Medulla oblongata (tissue), 1 donor: ENCODE data around the gene BTBD6.
"Not testable (repeated sequence)": the region's sequence is repeated elsewhere in the genome, so short reads cannot be mapped to it uniquely, and the experiment has no call there.

Experiments
- DNase-seq: peaks from one replicate; pipeline ENCODE4 v3.0.0-alpha.2; 2015; ENCODE audit errors: extremely low spot score

The BTBD6 gene

GRCh38 chr14:105269405-105269804, 21.1 kb downstream of the BTBD6 start:
- no peak for DNase-seq

DNA sequence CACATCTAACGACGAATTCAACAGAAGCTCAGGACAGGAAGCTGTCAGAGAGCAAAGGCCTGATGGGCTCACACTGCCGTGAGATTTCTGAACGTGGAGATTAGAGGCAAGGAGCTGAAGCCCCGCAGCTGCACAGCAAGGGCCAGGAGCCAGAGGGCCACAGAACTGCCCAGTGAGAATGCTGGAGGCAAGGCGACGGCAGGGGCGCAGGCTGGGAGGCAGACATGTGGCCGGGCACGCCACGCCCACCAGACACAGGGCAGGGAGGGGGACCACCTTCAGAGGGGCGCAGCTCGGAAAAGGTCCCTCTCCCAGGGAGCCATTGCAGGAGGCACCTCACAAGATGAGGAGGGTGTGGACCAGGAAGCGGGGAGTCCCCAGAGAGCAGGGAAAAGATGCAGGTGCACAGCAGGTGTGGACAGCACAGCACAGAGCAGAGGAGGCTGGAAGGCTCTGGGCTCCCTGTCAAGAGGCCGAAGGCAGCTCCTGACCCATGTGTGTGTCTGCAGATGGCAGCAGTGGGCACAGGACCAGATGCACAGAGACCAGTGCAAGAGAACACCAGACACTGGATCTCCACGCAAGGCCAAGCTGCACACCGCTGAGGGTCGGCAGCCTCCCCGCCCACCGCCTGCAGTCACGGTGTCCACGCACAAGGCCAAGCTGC, 23.0 kb downstream of the BTBD6 start:
- no peak for DNase-seq

DNA sequence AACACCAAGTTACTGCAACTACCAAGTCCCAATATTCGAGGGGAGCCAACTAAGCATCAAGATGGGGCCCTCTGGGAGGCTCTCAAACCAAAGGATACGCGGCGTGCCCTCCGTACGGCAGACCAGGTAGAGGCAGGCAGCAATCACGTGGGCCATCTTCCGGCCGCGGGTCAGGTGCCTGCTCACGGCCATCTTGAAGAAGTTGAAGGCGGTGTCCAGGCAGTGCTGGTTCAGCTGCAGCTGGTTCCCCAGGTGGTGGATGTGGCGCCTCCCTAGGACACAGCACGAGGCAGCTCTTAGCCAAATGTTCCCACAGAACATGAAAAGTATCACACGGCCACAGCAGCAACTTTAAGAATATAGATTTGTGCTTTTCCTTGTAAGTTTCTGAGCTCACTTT, 24.3 kb downstream of the BTBD6 start:
- DNase-seq = no peak

- DNase-seq = no peak
Measured at GRCh38 chr14:105273062-105273461, 24.7 kb downstream of the BTBD6 start.

DNA sequence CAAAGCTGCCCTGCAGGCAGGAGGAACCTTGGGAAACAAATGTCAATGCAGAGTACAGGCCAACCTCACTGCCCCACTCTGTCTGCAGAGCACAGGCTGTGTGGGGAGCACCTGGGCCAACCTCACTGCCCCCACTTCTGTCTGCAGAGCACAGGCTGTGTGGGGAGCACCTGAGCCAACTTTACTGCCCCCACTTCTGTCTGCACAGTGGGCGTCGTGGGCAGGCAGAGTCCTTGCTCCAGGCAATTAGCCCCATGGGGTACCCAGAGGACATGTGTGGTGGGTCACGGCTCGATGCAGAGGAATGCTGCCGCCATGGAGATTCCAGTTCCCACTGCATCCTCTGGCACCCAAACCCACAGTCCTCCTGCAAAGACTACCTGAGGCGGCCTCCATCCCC, 26.3 kb downstream of the BTBD6 start:
- DNase-seq = no peak

DNA sequence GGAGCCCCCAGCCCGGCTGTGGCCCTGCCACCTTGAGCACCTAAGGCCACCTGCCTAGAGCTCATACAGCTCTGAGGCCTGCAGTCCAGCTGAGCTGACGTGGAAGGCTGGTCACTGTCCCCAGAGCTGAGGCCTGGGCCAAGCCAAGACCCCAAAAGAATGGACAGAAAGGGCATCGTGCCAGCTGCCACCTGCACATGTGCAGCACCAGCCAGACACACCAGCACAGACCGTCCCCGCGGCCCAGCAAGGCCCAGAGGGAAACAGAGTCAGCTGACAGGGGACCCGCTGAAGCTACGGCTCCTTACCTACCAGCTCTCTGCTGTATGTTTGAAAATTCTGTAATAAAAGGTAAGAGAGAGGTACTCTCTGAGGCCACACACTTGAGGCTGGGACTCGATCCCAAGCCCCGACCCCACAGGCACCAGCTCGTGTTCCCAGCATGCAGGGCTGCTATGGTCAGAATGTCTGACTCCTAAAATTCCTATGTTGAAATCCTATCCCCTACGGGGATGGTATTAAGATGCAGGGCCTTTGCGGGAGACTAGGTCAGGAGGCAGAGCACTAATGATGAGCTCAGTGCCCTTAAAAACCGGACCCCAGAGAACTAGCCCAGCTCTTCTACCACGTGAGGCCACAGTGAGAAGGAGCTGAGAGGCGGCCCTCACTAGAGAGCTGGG, 27.1 kb downstream of the BTBD6 start:
- no peak for DNase-seq

DNA sequence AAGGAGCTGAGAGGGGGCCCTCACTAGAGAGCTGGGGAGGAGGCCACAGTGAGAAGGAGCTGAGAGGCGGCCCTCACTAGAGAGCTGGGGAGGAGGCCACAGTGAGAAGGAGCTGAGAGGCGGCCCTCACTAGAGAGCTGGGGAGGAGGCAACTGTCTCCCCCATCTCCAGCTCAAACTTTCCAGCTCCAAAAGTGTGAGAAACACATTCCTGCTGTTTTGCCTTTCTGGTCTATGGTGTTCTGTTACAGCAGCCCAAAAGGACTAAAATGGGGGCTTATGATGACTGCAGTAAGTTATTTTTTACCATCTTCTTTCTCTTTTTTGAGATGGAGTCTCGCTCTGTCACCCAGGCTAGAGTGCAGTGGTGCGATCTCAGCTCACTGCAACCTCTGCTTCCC, 29.1 kb downstream of the BTBD6 start:
- DNase-seq = not testable (repeated sequence)

DNA sequence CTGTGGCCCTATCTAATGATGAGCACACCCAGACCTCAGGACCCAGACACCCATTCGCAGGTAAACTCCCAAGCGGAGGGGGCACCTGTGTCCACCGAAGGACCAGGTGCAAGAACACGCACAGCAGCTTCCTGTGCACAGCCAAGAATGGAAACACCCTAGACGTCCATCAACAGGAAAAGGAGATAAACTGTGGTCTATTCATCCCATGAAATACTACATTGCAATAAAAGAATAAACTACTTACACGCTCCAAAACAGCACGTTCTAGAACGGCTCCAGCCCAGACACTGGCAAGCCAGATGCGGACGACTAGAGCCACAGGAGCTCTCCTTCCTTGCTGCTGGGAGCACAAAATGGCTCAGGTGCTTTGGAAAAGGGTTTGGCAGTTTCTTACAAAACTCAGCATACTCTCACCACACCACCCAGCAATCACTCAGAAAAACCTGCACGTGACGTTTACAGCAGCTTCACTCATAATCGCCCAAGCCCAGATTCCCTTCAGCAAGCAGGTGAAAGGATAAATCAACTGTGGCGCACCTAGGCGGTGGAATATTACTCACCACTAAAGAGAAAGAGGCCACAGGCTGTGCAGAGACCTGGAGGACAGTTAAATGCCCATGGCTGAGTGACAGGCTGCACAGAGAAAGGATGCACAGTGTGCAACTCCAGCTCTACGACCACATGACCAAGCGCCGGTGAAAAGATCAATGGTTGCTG, 31.5 kb downstream of the BTBD6 start:
- no peak for DNase-seq

- no peak for DNase-seq
Measured at GRCh38 chr14:105280525-105280924, 32.2 kb downstream of the BTBD6 start.

DNA sequence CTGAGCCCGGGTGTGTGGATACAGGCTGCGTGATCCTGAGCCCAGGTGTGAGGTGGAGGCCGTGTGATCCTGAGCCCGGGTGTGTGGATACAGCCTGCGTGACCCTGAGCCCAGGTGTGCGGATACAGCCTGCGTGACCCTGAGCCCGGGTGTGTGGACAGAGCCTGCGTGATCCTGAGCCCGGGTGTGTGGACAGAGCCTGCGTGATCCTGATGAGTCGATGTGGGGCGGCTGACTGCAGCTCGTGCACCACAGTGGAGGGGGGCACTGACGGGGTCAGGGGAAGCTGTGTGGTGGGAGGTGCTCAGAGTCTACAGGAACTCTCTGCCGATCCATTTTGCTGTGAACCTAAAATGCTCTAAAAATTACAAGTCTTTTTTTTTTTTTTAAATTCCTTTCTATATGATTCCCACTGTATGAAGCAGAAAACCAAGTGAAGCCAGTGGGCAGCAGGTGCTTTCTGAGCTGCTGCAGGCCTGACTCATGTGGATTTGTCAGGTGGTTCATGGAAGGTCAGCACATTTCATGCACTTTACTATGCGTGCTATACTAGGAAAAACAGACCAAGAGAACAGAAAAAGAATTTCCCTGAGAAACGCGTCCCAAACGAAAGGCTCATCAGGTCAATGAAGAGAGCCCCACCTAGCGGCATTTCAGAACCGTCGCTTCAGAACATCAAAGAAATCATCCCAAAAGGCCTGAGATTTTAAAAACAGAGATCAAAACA, 33.2 kb downstream of the BTBD6 start:
- peak; percentile 72 for DNase-seq

GRCh38 chr14:105282098-105282725, 33.9 kb downstream of the BTBD6 start:
- DNase-seq = no peak

- no peak for DNase-seq
Measured at GRCh38 chr14:105283028-105283427, 34.7 kb downstream of the BTBD6 start.

- no peak for DNase-seq
Measured at GRCh38 chr14:105283899-105284298, 35.6 kb downstream of the BTBD6 start.

- no peak for DNase-seq
Measured at GRCh38 chr14:105285174-105285573, 36.8 kb downstream of the BTBD6 start.

DNA sequence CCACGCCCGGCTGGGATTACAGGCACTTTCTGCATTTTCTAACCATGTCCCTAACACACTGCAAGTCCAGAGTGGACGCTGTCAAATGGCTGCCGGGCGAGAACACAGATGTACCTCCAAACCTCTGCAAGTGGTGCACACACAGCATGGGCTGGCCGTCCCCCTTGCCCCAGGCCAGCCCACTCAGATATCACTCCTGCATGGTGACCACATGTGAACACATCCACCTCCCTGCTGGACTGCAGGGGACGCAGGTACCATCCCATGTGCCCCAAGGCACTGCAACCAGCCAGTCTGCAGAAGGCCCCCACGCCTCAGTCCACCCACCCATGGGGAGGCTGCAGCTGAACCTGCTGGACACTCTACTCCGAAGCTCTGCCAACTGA, 38.4 kb downstream of the BTBD6 start:
- DNase-seq = no peak

GRCh38 chr14:105287249-105288102, 39.1 kb downstream of the BTBD6 start:
- DNase-seq = no peak

- not testable (repeated sequence) for DNase-seq
Measured at GRCh38 chr14:105288936-105289335, 40.6 kb downstream of the BTBD6 start.

DNA sequence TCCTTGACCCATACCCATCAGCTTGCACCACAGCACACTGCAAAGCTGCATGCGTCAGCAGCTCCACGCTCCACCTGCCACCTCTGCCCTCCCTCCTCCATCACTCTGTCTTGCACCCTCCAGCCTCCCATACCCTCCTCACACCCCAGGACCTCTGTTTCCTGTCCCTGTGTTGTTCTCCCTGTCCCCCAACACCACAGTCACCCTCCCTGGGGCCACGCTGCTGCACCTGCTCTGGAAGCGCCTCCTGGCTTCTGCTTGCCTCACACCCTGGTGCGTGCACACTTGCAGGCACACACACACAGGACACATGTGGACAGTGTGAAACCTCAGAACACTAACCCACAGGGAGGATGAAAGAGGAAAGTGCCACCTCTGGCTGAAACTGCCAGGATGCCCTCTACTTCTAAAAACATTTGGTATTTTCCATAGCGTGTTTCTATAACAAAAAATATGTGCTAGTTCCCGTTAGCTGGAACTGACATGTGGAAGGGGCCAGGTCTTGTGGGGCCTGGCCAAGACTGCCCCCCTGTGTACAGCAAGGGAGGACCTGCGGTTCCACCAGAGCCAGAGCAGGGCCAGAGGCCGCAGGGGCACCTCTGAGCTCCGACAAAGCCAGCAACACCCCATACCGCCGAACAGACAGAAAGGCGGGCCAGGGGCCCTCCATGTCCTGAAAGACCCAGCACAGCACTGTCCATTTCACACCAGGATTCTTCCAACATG, 42.5 kb downstream of the BTBD6 start:
- no peak for DNase-seq

GRCh38 chr14:105292826-105293711, 44.7 kb downstream of the BTBD6 start:
- no peak for DNase-seq
